Neuron (in vitro differentiated cells): ENCODE data around the gene HOXD8.

Source experiments
- H2AFZ ChIP-seq: one replicate; pipeline ENCODE4 v1.6.1; 2013; ENCODE audit warnings: low read depth, mild to moderate bottlenecking, inconsistent platforms, low read length, moderate library complexity
- H3K27me3 ChIP-seq: one replicate; pipeline ENCODE4 v1.6.1; 2013; ENCODE audit warnings: low read length; ENCODE audit not compliant: insufficient read depth
- H3K36me3 ChIP-seq: one replicate; pipeline ENCODE4 v1.6.1; 2013; ENCODE audit warnings: low read length; ENCODE audit not compliant: insufficient read depth
- H3K4me1 ChIP-seq: one replicate; pipeline ENCODE4 v1.6.1; 2013; ENCODE audit warnings: low read length; ENCODE audit not compliant: insufficient read depth
- H3K4me3 ChIP-seq: 2 replicates; pipeline ENCODE4 v1.5.1; 2013; ENCODE audit warnings: mild to moderate bottlenecking, low read length, moderate library complexity
- H3K9me3 ChIP-seq: one replicate; pipeline ENCODE4 v1.6.1; 2013; ENCODE audit warnings: low read length

HOXD8 gene

GRCh38 chr2:176138923-176139660 is 9.6 kb downstream of the HOXD8 start:
- no peaks in the 10 kb centered on the region for H3K4me1 ChIP-seq
- H2AFZ ChIP-seq = no peak overlapping the region
- peaks cover 92% of the 10 kb centered on the region for H3K27me3 ChIP-seq
- H3K9me3 ChIP-seq = peaks cover 12% of the 10 kb centered on the region
- H3K36me3 ChIP-seq = no peaks in the 10 kb centered on the region
- H3K4me3 ChIP-seq = no peak overlapping the region

DNA sequence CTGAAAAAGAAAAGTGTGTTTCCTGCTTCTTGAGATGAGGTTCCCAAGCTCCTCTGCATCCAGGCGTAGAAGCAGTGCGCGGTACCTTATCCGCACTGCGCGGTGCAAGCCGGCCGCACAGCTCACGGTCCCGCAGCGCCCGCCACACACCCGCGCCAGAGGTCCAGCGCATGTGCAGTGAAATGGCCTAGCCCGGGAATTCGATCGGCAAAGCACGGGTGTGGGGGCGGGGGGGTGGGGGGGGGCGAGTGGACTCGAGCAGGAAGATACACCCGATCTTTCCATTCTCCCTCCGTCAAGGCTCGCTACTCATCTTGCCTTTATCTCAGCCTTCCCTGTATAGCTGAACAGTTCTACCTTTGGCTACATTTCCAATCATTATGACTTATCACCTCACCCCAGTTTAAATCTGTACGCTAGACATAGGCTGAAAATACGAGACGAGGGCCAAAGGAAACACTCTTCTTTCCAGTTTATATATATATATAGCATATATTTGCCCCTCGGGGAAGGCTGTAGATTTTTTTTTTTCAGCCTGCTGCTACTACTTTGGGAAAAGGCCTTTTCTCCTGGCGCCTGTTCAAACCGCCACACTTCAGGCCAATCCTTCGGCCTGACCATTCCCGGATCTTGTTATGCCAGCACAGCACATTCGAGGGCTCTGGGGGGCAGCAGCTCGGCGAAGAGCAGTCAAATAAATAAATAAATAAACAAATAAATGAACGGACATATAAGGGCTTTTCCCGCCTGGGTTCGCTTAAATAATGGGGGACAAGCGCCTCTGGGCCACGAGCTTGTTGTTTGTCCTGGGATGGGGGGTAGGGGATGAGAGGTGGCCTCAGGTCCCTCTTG is 10.4 kb downstream of the HOXD8 start:
- no peaks in the 10 kb centered on the region for H3K4me1 ChIP-seq
- peaks cover 88% of the 10 kb centered on the region for H3K27me3 ChIP-seq
- H3K9me3 ChIP-seq = peaks cover 12% of the 10 kb centered on the region
- H3K4me3 ChIP-seq = peak overlapping the region; percentile 43
- no peak overlapping the region for H2AFZ ChIP-seq
- no peaks in the 10 kb centered on the region for H3K36me3 ChIP-seq

GRCh38 chr2:176140513-176141317 is 11.2 kb downstream of the HOXD8 start:
- Histone ChIP-seq H3K4me1 (no peaks in the 10 kb centered on the region), H3K27me3 (peaks cover 88% of the 10 kb centered on the region), H2AFZ (no peak overlapping the region), H3K4me3 (peak overlapping the region; percentile 43), H3K36me3 (no peaks in the 10 kb centered on the region), H3K9me3 (peaks cover 11% of the 10 kb centered on the region)

GRCh38 chr2:176142281-176142680 is 12.8 kb downstream of the HOXD8 start:
- H2AFZ ChIP-seq = no peak overlapping the region
- H3K4me1 ChIP-seq = no peaks in the 10 kb centered on the region
- H3K4me3 ChIP-seq = no peak overlapping the region
- H3K27me3 ChIP-seq = peaks cover 88% of the 10 kb centered on the region
- H3K36me3 ChIP-seq = no peaks in the 10 kb centered on the region
- H3K9me3 ChIP-seq = peaks cover 9% of the 10 kb centered on the region

DNA sequence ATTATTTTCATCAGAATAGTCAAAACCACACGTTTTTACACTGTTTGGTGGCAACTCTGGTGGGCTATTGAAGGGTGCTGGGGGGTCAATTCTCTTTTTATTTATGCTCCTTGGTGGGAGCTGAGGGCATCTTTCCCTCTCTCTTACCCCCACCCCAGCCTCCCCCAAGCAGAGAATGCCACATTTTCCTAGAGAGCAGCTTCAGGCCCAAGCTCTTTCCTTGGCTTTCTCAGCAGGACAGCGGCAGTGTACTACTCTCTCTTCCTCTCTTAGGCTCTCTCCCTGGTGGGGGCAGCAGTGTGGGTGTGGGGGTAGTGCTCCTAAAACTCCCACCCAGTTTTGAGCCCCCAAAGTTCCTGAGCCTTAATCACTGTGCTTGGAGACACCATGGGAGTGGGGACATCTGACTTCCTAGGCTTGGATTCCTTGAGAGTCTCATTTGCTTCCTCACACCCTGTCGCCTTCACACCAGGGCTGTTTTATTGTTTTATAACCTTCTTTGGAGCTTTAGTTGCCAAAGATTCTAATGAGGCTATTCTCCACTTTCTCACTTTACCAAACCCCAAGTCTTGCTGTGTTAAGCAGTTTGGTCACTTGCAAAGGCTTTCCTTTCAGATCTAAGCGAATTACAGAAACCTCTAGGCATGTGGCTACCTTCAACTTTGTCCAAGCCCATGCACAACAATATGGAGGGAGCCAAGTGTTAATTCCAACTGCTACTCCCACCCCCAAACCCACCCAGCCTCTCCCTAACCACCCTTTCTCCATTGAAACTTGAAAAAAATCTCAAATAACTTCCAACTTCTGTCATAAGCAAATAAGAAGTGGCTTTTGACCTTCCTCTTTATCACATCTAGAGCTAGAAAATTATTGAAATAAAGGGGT is 15.8 kb downstream of the HOXD8 start:
- Histone ChIP-seq H3K4me1 (no peaks in the 10 kb centered on the region), H3K4me3 (no peak overlapping the region), H3K36me3 (no peaks in the 10 kb centered on the region), H3K9me3 (no peaks in the 10 kb centered on the region), H3K27me3 (peaks cover 88% of the 10 kb centered on the region), H2AFZ (no peak overlapping the region)

DNA sequence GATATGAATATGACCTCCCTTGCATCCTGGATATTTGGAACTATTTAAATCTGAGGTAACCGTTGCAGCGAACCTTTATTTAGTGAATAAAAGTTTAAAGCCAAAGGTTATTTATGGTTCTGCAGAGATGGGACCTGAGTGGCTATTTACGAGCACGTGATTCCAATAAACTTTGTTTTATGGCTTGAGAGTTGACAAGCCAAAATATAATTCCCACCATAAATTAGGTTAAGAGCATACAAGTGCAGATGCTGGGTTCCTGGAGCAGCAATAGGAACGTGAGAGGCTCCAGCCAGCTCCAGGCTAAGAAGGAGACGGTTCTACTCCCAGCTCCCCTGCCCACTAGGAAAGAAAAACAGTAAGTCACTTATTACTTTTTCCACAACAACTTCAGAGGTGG is 16.6 kb downstream of the HOXD8 start:
- Histone ChIP-seq H3K4me3 (no peak overlapping the region), H3K9me3 (no peaks in the 10 kb centered on the region), H3K4me1 (no peaks in the 10 kb centered on the region), H3K27me3 (peaks cover 91% of the 10 kb centered on the region), H3K36me3 (no peaks in the 10 kb centered on the region), H2AFZ (no peak overlapping the region)

DNA sequence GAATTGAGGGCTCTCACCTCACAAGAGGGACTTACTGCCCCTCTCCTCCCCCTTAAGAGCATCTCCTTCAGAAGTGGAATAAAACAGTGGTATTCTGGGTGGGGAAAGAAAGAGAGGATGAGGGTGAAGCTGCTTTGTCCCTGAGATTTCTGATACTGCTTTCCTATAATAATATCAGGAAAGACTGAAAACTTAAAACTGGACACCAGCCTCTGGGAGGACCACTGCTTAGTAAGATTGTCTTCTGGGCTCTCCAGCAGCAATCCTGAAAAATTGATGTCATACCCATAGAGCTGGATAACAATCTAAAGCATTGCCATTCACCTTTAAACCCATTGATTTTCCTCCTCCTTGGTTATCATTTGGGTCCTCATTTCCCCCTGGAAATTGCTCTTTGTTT is 17.1 kb downstream of the HOXD8 start:
- no peaks in the 10 kb centered on the region for H3K4me1 ChIP-seq
- H3K9me3 ChIP-seq = no peaks in the 10 kb centered on the region
- H3K27me3 ChIP-seq = peaks cover 91% of the 10 kb centered on the region
- H2AFZ ChIP-seq = no peak overlapping the region
- no peak overlapping the region for H3K4me3 ChIP-seq
- no peaks in the 10 kb centered on the region for H3K36me3 ChIP-seq

- H2AFZ ChIP-seq = no peak overlapping the region
- H3K36me3 ChIP-seq = no peaks in the 10 kb centered on the region
- H3K4me1 ChIP-seq = no peaks in the 10 kb centered on the region
- no peaks in the 10 kb centered on the region for H3K9me3 ChIP-seq
- H3K4me3 ChIP-seq = no peak overlapping the region
- H3K27me3 ChIP-seq = peaks cover 92% of the 10 kb centered on the region
These were observed 17.8 kb downstream of the HOXD8 start for GRCh38 chr2:176147210-176147799.

DNA sequence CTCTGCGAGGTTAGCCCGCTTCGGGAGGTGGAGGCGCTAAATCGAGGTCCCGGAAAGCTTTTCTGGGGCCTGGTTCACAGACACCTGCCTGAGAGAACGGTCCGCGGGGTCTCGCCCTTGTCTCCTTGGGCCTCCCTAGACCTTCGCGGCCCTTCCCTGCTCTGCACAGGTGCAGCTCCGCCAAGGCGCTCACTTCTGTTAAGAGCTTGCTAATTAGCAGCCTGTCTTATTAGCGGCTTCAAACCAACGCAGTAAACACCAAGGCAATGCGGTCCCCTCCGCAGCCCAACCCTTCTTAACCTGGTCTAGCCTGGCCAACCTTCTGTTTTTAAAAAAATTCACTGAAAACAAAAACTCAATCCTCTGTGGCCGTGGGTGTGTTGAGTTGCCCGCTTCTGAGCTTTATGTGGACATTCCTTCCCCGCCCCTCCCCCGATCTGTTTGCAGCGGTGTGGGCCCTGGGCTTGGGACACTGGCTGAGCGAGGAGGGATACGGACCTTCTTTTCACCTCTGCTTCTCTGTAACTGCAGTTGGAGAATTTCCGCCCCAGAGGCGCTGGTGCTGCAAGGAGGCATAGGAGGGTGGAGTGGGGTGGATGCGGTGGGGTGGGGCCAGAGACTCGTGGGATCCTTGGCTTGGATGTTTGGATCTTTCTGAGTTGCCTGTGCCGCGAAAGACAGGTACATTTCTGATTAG is 18.4 kb downstream of the HOXD8 start:
- Histone ChIP-seq H3K4me1 (no peaks in the 10 kb centered on the region), H3K36me3 (no peaks in the 10 kb centered on the region), H3K27me3 (peaks cover 92% of the 10 kb centered on the region), H3K4me3 (no peak overlapping the region), H3K9me3 (no peaks in the 10 kb centered on the region), H2AFZ (no peak overlapping the region)

GRCh38 chr2:176148751-176149421 is 19.4 kb downstream of the HOXD8 start:
- peaks cover 93% of the 10 kb centered on the region for H3K27me3 ChIP-seq
- H2AFZ ChIP-seq = no peak overlapping the region
- no peaks in the 10 kb centered on the region for H3K4me1 ChIP-seq
- no peak overlapping the region for H3K4me3 ChIP-seq
- H3K9me3 ChIP-seq = no peaks in the 10 kb centered on the region
- H3K36me3 ChIP-seq = no peaks in the 10 kb centered on the region

- H2AFZ ChIP-seq = no peak overlapping the region
- no peaks in the 10 kb centered on the region for H3K9me3 ChIP-seq
- no peaks in the 10 kb centered on the region for H3K4me1 ChIP-seq
- peaks cover 95% of the 10 kb centered on the region for H3K27me3 ChIP-seq
- H3K36me3 ChIP-seq = no peaks in the 10 kb centered on the region
- no peak overlapping the region for H3K4me3 ChIP-seq
These were observed 20.0 kb downstream of the HOXD8 start for GRCh38 chr2:176149481-176149938.
